Endothelial cell of umbilical vein (primary cell): ENCODE results near the gene CIB1. TPM values are rescaled to one million over a fixed set of nuclear protein-coding genes. Genes with fewer than 3 reads are reported as not detected.
"Not testable (repeated sequence)": the region's sequence is repeated elsewhere in the genome, so short reads cannot be mapped to it uniquely, and the experiment has no call there.

ENCODE experiments used
- BruUV-seq: library from RNA; stranded (reverse); fragments of 400-500 nt; replicated peaks from 2 replicates; lab custom pipeline; 2021; lab: Mats Ljungman, UMichigan
- CTCF ChIA-PET: fragments of 300-600, 350-600 bp; sonication (Branson Sonifier 250); formaldehyde crosslinking; loops from one replicate; lab custom pipeline; 2021; ENCODE audit warnings: antibody characterized with exemption, inconsistent platforms; lab: Charles Lee
- POLR2A ChIA-PET: fragments of 300-600, 350-600 bp; sonication (Branson Sonifier 250); formaldehyde crosslinking; loops from one replicate; lab custom pipeline; 2021; ENCODE audit warnings: antibody characterized with exemption, inconsistent platforms; lab: Charles Lee
- DNase-seq: peaks from one replicate; pipeline ENCODE4 v3.0.0-alpha.2; 2011; ENCODE audit warnings: low read depth, low spot score
- FAIRE-seq: peaks from 2 replicates; lab custom pipeline; 2011; peaks lifted over from hg19 to GRCh38; lab: Jason Lieb, UNC
- H2AFZ ChIP-seq: 2 replicates; pipeline ENCODE4 v1.6.0; 2012; ENCODE audit warnings: low read depth, low read length, control low read depth, inconsistent platforms
- H3K27ac ChIP-seq: 2 replicates; pipeline ENCODE4 v1.5.1; 2011; ENCODE audit warnings: low read depth, mild to moderate bottlenecking, control low read depth, low read length, moderate library complexity; ENCODE audit not compliant: insufficient read depth
- H3K27me3 ChIP-seq, 2 experiments: 2 replicates each; pipeline versions ENCODE4 v1.6.0 to v1.6.1; 2011; ENCODE audit warnings: low read length in 2 of 2, mixed read lengths in 1 of 2; ENCODE audit not compliant: control insufficient read depth in 2 of 2, insufficient read depth in 2 of 2
- H3K36me3 ChIP-seq, 2 experiments: 2 replicates in 1 of 2; 3 replicates in 1 of 2; pipeline ENCODE4 v1.5.1; 2011; ENCODE audit warnings: low read length in 2 of 2, mild to moderate bottlenecking in 1 of 2, moderate library complexity in 1 of 2; ENCODE audit not compliant: control insufficient read depth in 2 of 2, insufficient read depth in 2 of 2; ENCODE audit errors: extremely low read depth in 1 of 2
- H3K4me1 ChIP-seq: 3 replicates; pipeline ENCODE4 v1.5.1; 2011; ENCODE audit warnings: mild to moderate bottlenecking, low read length; ENCODE audit not compliant: control insufficient read depth, insufficient read depth; ENCODE audit errors: extremely low read depth
- H3K4me2 ChIP-seq: 2 replicates; pipeline ENCODE4 v1.6.1; 2011; ENCODE audit warnings: low read length, control low read depth, mixed read lengths; ENCODE audit not compliant: insufficient read depth
- H3K4me3 ChIP-seq, 3 experiments: fragments of 200-600 bp in 1 of 3; sonication (generic), shearing (Covaris generic) in 1 of 3; replicated peaks in 1 of 3; 2 replicates each; pipeline ENCODE4 v1.5.1; 2011 to 2016; ENCODE audit warnings: control low read depth in 3 of 3, low read length in 3 of 3, mild to moderate bottlenecking in 2 of 3, inconsistent platforms in 1 of 3, low read depth in 1 of 3, moderate library complexity in 1 of 3; ENCODE audit not compliant: insufficient read depth in 1 of 3
- H3K79me2 ChIP-seq: 2 replicates; pipeline ENCODE4 v1.6.0; 2012; ENCODE audit warnings: low read length, inconsistent platforms; ENCODE audit not compliant: control insufficient read depth, insufficient read depth
- H3K9ac ChIP-seq: replicated peaks from 2 replicates; pipeline ENCODE3; 2011; ENCODE audit warnings: low read length, control low read depth; ENCODE audit not compliant: insufficient read depth; ENCODE audit errors: extremely low read depth
- H3K9me1 ChIP-seq: replicated peaks from 3 replicates; pipeline ENCODE4 v1.6.0; 2011; ENCODE audit warnings: mild to moderate bottlenecking, low read length; ENCODE audit not compliant: control insufficient read depth, insufficient read depth; ENCODE audit errors: extremely low read depth
- H3K9me3 ChIP-seq: replicated peaks from 2 replicates; pipeline ENCODE4 v1.5.1; 2012; ENCODE audit warnings: low read length, inconsistent platforms; ENCODE audit not compliant: control insufficient read depth, insufficient read depth
- H4K20me1 ChIP-seq: replicated peaks from 2 replicates; pipeline ENCODE3; 2011; ENCODE audit warnings: mild to moderate bottlenecking, low read length; ENCODE audit not compliant: control insufficient read depth, insufficient read depth; ENCODE audit errors: extremely low read depth
- EZH2 ChIP-seq: IDR thresholded peaks from 2 replicates; pipeline ENCODE4 v1.6.1; 2012; ENCODE audit warnings: borderline replicate concordance, low read depth, mild to moderate bottlenecking, moderate library complexity, low read length, inconsistent platforms; ENCODE audit not compliant: severe bottlenecking
- FOS ChIP-seq: IDR thresholded peaks from 2 replicates; pipeline ENCODE4 v1.6.1; 2011; ENCODE audit warnings: mild to moderate bottlenecking, low read length, moderate library complexity, borderline replicate concordance; ENCODE audit not compliant: insufficient read depth
- GATA2 ChIP-seq: IDR thresholded peaks from 2 replicates; pipeline ENCODE4 v1.7.0; 2011; ENCODE audit warnings: low read depth, mild to moderate bottlenecking, moderate library complexity, mixed read lengths, low read length; ENCODE audit not compliant: insufficient read length, insufficient read depth
- JUN ChIP-seq: IDR thresholded peaks from 2 replicates; pipeline ENCODE4 v1.6.1; 2011; ENCODE audit warnings: borderline replicate concordance, low read depth; ENCODE audit not compliant: insufficient read length, insufficient read depth
- MYC ChIP-seq: IDR thresholded peaks from one replicate; pipeline ENCODE4 v1.6.1; 2011; ENCODE audit warnings: mild to moderate bottlenecking, low read depth, low read length
- POLR2A ChIP-seq: IDR thresholded peaks from 2 replicates; pipeline ENCODE4 v1.6.1; 2012; ENCODE audit warnings: low read depth, mild to moderate bottlenecking, control low read depth, low read length
- POLR2AphosphoS5 ChIP-seq: IDR thresholded peaks from 2 replicates; pipeline ENCODE4 v1.6.1; 2012; ENCODE audit warnings: low read depth, mild to moderate bottlenecking, control low read depth, low read length, moderate library complexity; ENCODE audit not compliant: insufficient read depth
- dilution Hi-C: fragments of 300-500 bp; cut with MboI; formaldehyde crosslinking; loops from one replicate; pipeline ENCODE4 v1.15.0; 2019; ENCODE audit warnings: low sequenced_read_pairs; ENCODE audit not compliant: extremely low pct_ligation_motif_present
- intact Hi-C: fragments of 100-400 bp; cut with micrococcal nuclease; formaldehyde crosslinking; loops from one replicate; pipeline ENCODE4 v1.10.0; 2022
- polyA plus RNA-seq, 4 experiments: library from polyadenylated mRNA; depleted of rRNA in 3 of 4; stranded (reverse) in 3 of 4; unstranded in 1 of 4; fragments of >200 nt; gene quantifications; 2 replicates each; pipeline versions ENCODE4 v1.2.1 to v1.2.3, GENCODE V29; 2011 to 2012; ENCODE audit warnings: missing spikeins in 1 of 4
- total RNA-seq: library from RNA; stranded (reverse); gene quantifications from 2 replicates; pipeline ENCODE4 v1.2.3, GENCODE V29; 2021
- TF ChIP-seq, protein P1 (sequence below): IDR thresholded peaks from 2 replicates; pipeline ENCODE4 v1.6.1; 2011; ENCODE audit not compliant: insufficient read depth, insufficient read length
- TF ChIP-seq, protein P2 (sequence below), 2 donors: IDR thresholded peaks; 1 replicate in 1 of 2; 2 replicates in 1 of 2; pipeline ENCODE4 v1.5.1; 2011; ENCODE audit warnings: low read length in 2 of 2, mild to moderate bottlenecking in 2 of 2, moderate library complexity in 2 of 2, control low read depth in 1 of 2, inconsistent platforms in 1 of 2, low read depth in 1 of 2; ENCODE audit not compliant: insufficient read depth in 1 of 2; ENCODE audit errors: extremely low read depth in 1 of 2

The CIB1 gene
- total and polyA plus RNA-seq, 2 donors (not counting 3 experiments of a cell fraction or from before 2014, with no cell fraction given) = 58.3 to 105 TPM

DNA sequence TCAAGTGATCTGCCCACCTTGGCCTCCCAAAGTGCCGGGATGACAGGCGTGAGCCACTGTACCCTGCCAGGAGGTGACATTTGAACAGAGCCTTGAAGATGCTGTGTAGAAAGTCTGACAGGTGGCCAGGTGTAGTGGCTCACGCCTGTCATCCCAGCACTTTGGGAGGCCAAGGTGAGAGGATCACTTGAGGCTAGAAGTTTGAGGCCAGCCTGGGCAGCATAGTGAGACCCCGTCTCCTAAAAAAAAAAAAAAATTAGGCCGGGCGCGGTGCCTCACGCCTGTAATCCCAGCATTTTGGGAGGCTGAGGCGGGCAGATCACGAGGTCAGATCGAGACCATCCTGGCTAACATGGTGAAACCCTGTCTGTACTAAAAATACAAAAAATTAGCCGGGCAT, 44.7 kb upstream of the CIB1 start:
- BruUV-seq, FAIRE-seq, H4K20me1 ChIP-seq, POLR2A ChIA-PET, H3K27me3 ChIP-seq, H3K27ac ChIP-seq, H3K9me3 ChIP-seq, H3K9ac ChIP-seq, H3K4me1 ChIP-seq, CTCF ChIA-PET, intact Hi-C loops, H3K4me3 ChIP-seq, H2AFZ ChIP-seq, dilution Hi-C loops, H3K79me2 ChIP-seq, H3K4me2 ChIP-seq, H3K36me3 ChIP-seq, H3K9me1 ChIP-seq, DNase-seq: not testable (repeated sequence)

DNA sequence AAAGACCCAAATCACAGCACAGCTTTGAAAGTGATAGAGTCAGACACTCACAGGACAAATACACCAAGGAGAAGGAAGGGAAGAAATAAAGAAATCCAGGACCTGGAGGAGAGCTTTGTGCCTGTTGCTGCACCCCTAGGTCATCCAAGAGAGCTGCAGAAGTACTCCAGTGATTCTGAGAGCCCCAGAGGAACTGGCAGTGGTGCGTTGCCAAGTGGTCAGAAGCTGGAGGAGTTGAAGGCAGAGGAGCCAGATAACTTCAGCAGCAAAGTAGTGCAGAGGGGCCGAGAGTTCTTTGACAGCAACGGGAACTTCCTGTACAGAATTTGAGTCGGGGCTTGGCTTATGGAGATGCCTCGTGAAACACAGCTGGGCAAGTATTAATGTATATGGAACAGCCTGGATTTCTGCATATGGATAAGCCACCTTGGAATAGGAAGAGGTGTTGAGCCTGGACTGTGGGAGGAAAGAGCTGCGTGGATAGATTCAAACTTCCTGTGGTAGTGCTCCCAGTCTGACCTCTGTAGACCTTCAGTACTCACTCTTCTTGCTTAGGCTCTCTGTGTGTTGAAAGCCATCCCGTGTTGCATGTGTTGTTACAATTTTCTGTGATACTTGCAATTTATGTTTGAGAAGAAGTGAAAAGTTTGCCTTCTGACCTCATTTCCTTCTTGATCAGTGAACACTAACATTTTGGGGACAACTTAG, 37.9 kb upstream of the CIB1 start:
- Histone ChIP-seq H2AFZ (no peak overlapping the region), H3K4me2 (no peak overlapping the region), H3K9me1 (no peaks in the 10 kb centered on the region), H3K79me2 (peaks cover 59% of the 10 kb centered on the region), H3K9ac (no peak overlapping the region), H3K27me3 (no peaks in the 10 kb centered on the region), H3K27ac (no peak overlapping the region), H3K4me3 (no peak overlapping the region), H3K4me1 (peaks cover 25% of the 10 kb centered on the region), H3K9me3 (no peaks in the 10 kb centered on the region), H3K36me3 (peaks cover 18 to 23% of the 10 kb centered on the region in 2 experiments), H4K20me1 (no peaks in the 10 kb centered on the region)
- DNase-seq (no peak), FAIRE-seq (no peak)
- TF ChIP-seq EZH2 (no peak), POLR2AphosphoS5 (no peak), JUN (no peak), GATA2 (no peak), MYC (no peak), POLR2A (no peak), FOS (no peak)
- TF ChIP-seq, protein P1, sequence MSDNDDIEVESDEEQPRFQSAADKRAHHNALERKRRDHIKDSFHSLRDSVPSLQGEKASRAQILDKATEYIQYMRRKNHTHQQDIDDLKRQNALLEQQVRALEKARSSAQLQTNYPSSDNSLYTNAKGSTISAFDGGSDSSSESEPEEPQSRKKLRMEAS = no peak
- TF ChIP-seq, protein P2, sequence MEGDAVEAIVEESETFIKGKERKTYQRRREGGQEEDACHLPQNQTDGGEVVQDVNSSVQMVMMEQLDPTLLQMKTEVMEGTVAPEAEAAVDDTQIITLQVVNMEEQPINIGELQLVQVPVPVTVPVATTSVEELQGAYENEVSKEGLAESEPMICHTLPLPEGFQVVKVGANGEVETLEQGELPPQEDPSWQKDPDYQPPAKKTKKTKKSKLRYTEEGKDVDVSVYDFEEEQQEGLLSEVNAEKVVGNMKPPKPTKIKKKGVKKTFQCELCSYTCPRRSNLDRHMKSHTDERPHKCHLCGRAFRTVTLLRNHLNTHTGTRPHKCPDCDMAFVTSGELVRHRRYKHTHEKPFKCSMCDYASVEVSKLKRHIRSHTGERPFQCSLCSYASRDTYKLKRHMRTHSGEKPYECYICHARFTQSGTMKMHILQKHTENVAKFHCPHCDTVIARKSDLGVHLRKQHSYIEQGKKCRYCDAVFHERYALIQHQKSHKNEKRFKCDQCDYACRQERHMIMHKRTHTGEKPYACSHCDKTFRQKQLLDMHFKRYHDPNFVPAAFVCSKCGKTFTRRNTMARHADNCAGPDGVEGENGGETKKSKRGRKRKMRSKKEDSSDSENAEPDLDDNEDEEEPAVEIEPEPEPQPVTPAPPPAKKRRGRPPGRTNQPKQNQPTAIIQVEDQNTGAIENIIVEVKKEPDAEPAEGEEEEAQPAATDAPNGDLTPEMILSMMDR (IDR thresholded peaks at IDR 0.05; ENCODE audit: extremely low read depth in 1 of 2, insufficient read depth in 1 of 2, low read depth in 1 of 2, low read length in 2 of 2) = no peak
- BruUV-seq = no TSS peak
- POLR2A ChIA-PET = interaction anchor here (0.6 kb wide), 1 partner anchor 21 kb away, joined by 5 read pairs; no protein-coding TSS in a partner anchor
- CTCF ChIA-PET = interaction anchor here (0.9 to 2.1 kb wide), 5 partner anchors 11 to 38 kb away, joined by 3 to 5 read pairs (median 4); partner anchors contain the start of gene TTLL13
- intact Hi-C loops = no loop called here
- dilution Hi-C loops = no loop called here
